ENCODE results near the gene MAPK10.

MAPK10 gene

DNA sequence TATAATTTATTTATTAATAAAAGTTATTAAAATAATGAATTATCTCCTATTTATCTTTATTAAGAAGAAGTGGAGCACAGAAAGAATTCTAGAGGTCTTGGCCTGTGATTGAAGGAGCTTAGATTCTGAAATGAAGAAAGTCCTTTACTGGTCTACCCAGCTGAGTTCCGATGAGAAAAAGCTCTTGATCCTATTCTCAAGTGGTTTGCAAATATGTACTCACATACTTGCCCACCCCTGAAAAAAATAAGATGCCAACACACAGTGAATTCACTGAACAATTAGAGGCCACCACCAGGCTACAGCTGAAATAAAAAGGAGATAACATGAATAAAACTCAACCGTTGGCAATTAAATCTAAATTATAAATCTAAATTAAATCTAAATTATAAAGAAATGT is 253.4 kb downstream of the MAPK10 start:
- H3K4me1 ChIP-seq (ENCODE audit: control insufficient read depth in 2 of 2, insufficient read depth in 2 of 2, low read length in 2 of 2), result no peaks in the 10 kb centered on the region
- H3K9ac ChIP-seq (ENCODE audit: low read depth in 1 of 2, low read length in 2 of 2), result no peak overlapping the region
- H3K4me3 ChIP-seq (ENCODE audit: low read length in 2 of 2), result no peak overlapping the region
- H3K27me3 ChIP-seq (ENCODE audit: control insufficient read depth in 2 of 2, insufficient read depth in 2 of 2, low read length in 2 of 2), result no peaks in the 10 kb centered on the region
- H3K9me3 ChIP-seq (ENCODE audit: control insufficient read depth in 2 of 2, low read length in 2 of 2), result no peaks in the 10 kb centered on the region
- no peaks in the 10 kb centered on the region for H3K36me3 ChIP-seq (ENCODE audit: control insufficient read depth in 2 of 2, insufficient read depth in 2 of 2, low read length in 2 of 2)
- H3K27ac ChIP-seq (ENCODE audit: low read depth in 2 of 2, low read length in 2 of 2), result no peak overlapping the region

DNA sequence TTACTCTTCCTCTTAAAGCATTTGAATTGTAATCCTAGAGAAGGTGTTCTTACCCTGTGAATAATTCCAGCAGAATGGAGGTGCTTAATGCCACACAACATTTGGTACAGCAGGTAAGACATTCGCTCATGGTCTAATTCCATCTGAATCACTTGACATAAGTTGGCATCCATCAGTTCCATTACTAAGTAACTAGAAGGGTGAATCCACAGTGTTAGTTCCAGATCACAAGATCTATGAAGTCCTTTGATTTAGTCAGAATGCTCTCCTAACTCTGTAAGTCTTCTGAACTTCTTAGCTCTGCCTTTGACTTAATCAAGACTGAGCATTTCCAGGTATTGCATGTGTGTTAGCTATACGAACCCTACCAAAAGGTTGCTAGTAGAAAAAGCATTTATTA is 258.0 kb downstream of the MAPK10 start:
- Histone ChIP-seq H3K27me3 (ENCODE audit: control insufficient read depth in 2 of 2, insufficient read depth in 2 of 2, low read length in 2 of 2) (no peaks in the 10 kb centered on the region), H3K9ac (ENCODE audit: low read depth in 1 of 2, low read length in 2 of 2) (no peak overlapping the region), H3K4me3 (ENCODE audit: low read length in 2 of 2) (no peak overlapping the region), H3K36me3 (ENCODE audit: control insufficient read depth in 2 of 2, insufficient read depth in 2 of 2, low read length in 2 of 2) (no peaks in the 10 kb centered on the region), H3K9me3 (ENCODE audit: control insufficient read depth in 2 of 2, low read length in 2 of 2) (no peaks in the 10 kb centered on the region), H3K4me1 (ENCODE audit: control insufficient read depth in 2 of 2, insufficient read depth in 2 of 2, low read length in 2 of 2) (no peaks in the 10 kb centered on the region), H3K27ac (ENCODE audit: low read depth in 2 of 2, low read length in 2 of 2) (no peak overlapping the region)

DNA sequence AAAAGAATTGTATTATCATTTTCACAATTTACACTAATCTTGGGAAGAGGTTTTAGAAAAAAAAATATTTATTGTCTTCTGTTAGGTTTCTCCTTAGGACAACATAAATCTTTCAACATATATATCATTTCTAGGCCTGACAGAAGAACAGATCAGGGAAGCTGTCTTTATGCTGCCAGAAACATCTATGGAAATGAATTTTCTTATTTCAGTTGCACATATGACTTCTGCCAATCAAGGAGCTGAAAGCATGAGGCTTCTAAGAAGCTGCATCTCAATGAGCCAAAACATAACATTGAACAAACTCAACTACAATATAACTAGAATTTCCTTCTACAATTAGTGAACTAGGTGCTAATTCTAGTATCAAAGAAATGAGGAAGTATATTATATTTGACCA is 258.4 kb downstream of the MAPK10 start:
- no peaks in the 10 kb centered on the region for H3K4me1 ChIP-seq (ENCODE audit: control insufficient read depth in 2 of 2, insufficient read depth in 2 of 2, low read length in 2 of 2)

DNA sequence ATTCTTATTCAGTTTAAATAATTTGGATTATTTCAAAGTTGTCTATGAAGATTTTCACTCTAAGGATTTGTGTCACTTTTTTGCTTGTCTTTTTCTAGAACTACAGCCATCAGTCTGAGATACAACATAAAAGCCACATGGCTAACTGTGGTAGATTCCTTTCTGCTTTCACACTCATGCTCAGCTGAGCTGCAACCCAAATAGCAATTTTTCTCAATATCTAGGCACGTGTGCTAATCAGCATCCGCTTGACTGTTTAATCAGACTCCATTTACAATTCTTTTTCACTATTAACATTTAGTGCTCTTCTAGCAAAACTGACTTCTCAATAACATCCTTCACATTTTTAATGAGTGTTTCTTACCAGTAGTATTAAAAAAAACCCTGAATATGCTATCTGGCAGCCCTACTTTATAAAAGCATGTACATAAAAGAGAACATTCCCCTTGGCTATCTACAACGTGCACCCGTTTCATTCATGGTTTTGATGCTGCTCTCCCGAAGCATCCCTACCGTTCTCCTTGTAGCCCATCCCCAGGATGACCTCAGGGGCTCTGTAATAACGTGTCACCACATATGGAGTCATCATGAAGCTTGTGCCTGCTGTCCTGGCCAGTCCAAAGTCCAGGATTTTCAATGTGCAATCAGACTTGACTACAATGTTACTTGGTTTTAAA is 259.2 kb downstream of the MAPK10 start:
- no peak overlapping the region for H3K4me3 ChIP-seq (ENCODE audit: low read length in 2 of 2)
- H3K9ac ChIP-seq (ENCODE audit: low read depth in 1 of 2, low read length in 2 of 2), result no peak overlapping the region
- H3K36me3 ChIP-seq (ENCODE audit: control insufficient read depth in 2 of 2, insufficient read depth in 2 of 2, low read length in 2 of 2), result no peaks in the 10 kb centered on the region
- no peaks in the 10 kb centered on the region for H3K4me1 ChIP-seq (ENCODE audit: control insufficient read depth in 2 of 2, insufficient read depth in 2 of 2, low read length in 2 of 2)
- no peak overlapping the region for H3K27ac ChIP-seq (ENCODE audit: low read depth in 2 of 2, low read length in 2 of 2)
- no peaks in the 10 kb centered on the region for H3K9me3 ChIP-seq (ENCODE audit: control insufficient read depth in 2 of 2, low read length in 2 of 2)
- no peaks in the 10 kb centered on the region for H3K27me3 ChIP-seq (ENCODE audit: control insufficient read depth in 2 of 2, insufficient read depth in 2 of 2, low read length in 2 of 2)

More for the DNA sequence above, 258.4 kb downstream of the MAPK10 start:
- Histone ChIP-seq H3K27ac (ENCODE audit: low read depth in 2 of 2, low read length in 2 of 2) (no peak overlapping the region), H3K36me3 (ENCODE audit: control insufficient read depth in 2 of 2, insufficient read depth in 2 of 2, low read length in 2 of 2) (no peaks in the 10 kb centered on the region), H3K9ac (ENCODE audit: low read depth in 1 of 2, low read length in 2 of 2) (no peak overlapping the region), H3K9me3 (ENCODE audit: control insufficient read depth in 2 of 2, low read length in 2 of 2) (no peaks in the 10 kb centered on the region), H3K4me3 (ENCODE audit: low read length in 2 of 2) (no peak overlapping the region), H3K27me3 (ENCODE audit: control insufficient read depth in 2 of 2, insufficient read depth in 2 of 2, low read length in 2 of 2) (no peaks in the 10 kb centered on the region)

DNA sequence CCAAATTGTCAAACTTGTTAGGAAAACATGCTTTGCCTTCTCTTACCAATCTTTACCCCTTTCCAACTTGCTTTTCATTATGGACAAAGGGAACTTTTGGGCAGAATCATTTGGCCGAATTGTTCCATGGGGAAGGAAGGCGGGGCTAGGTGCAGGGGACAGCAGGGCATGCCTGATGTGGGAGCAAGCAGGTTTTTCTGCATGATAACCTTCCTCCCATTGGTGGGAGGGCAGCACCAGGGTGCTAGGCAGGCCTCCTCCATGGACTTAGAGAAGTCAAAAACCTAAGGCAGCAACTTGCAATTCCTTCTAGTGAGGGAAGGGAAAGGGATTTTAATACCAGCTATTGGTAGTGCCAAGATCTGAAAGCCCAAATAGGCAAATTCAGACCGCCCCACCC is 260.5 kb downstream of the MAPK10 start:
- H3K36me3 ChIP-seq (ENCODE audit: control insufficient read depth in 2 of 2, insufficient read depth in 2 of 2, low read length in 2 of 2), result no peaks in the 10 kb centered on the region

DNA sequence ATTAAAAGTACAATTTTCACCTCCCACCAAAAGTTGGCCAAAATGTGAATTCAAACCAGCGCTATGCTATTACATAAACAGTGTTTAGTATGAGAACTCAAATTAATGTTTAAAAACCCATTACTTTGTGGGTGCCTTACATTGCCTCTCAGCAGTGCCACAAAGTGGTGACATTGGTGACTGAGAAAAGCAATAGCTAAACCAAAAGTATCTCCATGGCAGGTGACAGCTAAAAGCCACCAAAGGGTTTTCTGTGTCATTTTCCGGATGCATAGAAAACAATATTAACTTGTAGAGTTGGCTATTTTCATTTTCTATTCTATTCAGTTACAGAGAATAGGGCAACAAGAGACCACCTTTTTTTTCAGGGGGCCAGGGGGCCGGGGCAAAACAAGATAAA is 261.2 kb downstream of the MAPK10 start:
- Histone ChIP-seq H3K4me1 (ENCODE audit: control insufficient read depth in 2 of 2, insufficient read depth in 2 of 2, low read length in 2 of 2) (no peaks in the 10 kb centered on the region), H3K4me3 (ENCODE audit: low read length in 2 of 2) (no peak overlapping the region), H3K9ac (ENCODE audit: low read depth in 1 of 2, low read length in 2 of 2) (no peak overlapping the region), H3K36me3 (ENCODE audit: control insufficient read depth in 2 of 2, insufficient read depth in 2 of 2, low read length in 2 of 2) (no peaks in the 10 kb centered on the region), H3K27me3 (ENCODE audit: control insufficient read depth in 2 of 2, insufficient read depth in 2 of 2, low read length in 2 of 2) (no peaks in the 10 kb centered on the region), H3K9me3 (ENCODE audit: control insufficient read depth in 2 of 2, low read length in 2 of 2) (no peaks in the 10 kb centered on the region), H3K27ac (ENCODE audit: low read depth in 2 of 2, low read length in 2 of 2) (no peak overlapping the region)

More for the DNA sequence above, 260.5 kb downstream of the MAPK10 start:
- H3K27me3 ChIP-seq (ENCODE audit: control insufficient read depth in 2 of 2, insufficient read depth in 2 of 2, low read length in 2 of 2), result no peaks in the 10 kb centered on the region
- no peak overlapping the region for H3K4me3 ChIP-seq (ENCODE audit: low read length in 2 of 2)
- H3K4me1 ChIP-seq (ENCODE audit: control insufficient read depth in 2 of 2, insufficient read depth in 2 of 2, low read length in 2 of 2), result no peaks in the 10 kb centered on the region
- no peak overlapping the region for H3K27ac ChIP-seq (ENCODE audit: low read depth in 2 of 2, low read length in 2 of 2)
- no peaks in the 10 kb centered on the region for H3K9me3 ChIP-seq (ENCODE audit: control insufficient read depth in 2 of 2, low read length in 2 of 2)
- no peak overlapping the region for H3K9ac ChIP-seq (ENCODE audit: low read depth in 1 of 2, low read length in 2 of 2)

DNA sequence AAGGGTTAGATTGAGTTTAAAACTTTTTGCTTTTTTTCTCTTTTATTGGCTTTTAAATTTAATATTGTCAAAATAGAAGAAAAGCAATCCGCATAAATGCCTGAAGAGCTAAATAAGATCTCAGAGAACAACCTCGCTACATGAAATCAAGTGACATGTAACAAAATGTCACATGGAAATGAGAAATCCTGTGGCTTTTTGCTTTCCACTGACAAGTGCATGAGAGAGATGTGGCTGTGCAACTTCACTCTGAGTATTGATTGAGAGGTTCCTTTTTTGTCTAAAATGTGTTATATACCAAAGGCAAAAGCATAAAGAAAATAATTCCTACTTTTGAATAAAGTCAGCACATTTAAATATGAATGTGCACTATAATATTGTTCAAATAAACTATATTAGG is 263.5 kb downstream of the MAPK10 start:
- Histone ChIP-seq H3K27me3 (ENCODE audit: control insufficient read depth in 2 of 2, insufficient read depth in 2 of 2, low read length in 2 of 2) (no peaks in the 10 kb centered on the region), H3K36me3 (ENCODE audit: control insufficient read depth in 2 of 2, insufficient read depth in 2 of 2, low read length in 2 of 2) (no peaks in the 10 kb centered on the region), H3K27ac (ENCODE audit: low read depth in 2 of 2, low read length in 2 of 2) (no peak overlapping the region), H3K4me3 (ENCODE audit: low read length in 2 of 2) (no peak overlapping the region), H3K9me3 (ENCODE audit: control insufficient read depth in 2 of 2, low read length in 2 of 2) (no peaks in the 10 kb centered on the region), H3K9ac (ENCODE audit: low read depth in 1 of 2, low read length in 2 of 2) (no peak overlapping the region), H3K4me1 (ENCODE audit: control insufficient read depth in 2 of 2, insufficient read depth in 2 of 2, low read length in 2 of 2) (no peaks in the 10 kb centered on the region)

DNA sequence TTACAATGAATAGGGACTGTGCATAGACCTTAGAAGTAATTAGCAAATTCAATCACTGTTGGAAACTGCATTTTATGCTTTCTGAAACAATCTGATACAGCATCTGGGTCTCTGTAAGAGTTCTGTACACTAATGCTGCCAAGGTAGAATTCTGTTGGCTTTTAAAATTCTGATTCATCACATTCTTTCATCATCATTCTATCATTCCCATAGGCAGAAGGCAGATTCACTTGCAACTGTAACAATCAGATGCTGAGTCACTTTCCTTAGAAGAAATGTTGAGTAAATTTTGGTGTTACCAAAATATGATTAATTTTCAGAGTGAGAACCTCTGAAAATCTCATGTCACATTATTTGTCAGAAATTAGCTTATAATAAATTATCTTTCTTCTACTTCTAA is 267.2 kb downstream of the MAPK10 start:
- no peaks in the 10 kb centered on the region for H3K4me1 ChIP-seq (ENCODE audit: control insufficient read depth in 2 of 2, insufficient read depth in 2 of 2, low read length in 2 of 2)
- H3K9ac ChIP-seq (ENCODE audit: low read depth in 1 of 2, low read length in 2 of 2), result no peak overlapping the region
- no peaks in the 10 kb centered on the region for H3K27me3 ChIP-seq (ENCODE audit: control insufficient read depth in 2 of 2, insufficient read depth in 2 of 2, low read length in 2 of 2)
- H3K27ac ChIP-seq (ENCODE audit: low read depth in 2 of 2, low read length in 2 of 2), result no peak overlapping the region
- H3K36me3 ChIP-seq (ENCODE audit: control insufficient read depth in 2 of 2, insufficient read depth in 2 of 2, low read length in 2 of 2), result no peaks in the 10 kb centered on the region
- H3K4me3 ChIP-seq (ENCODE audit: low read length in 2 of 2), result no peak overlapping the region
- no peaks in the 10 kb centered on the region for H3K9me3 ChIP-seq (ENCODE audit: control insufficient read depth in 2 of 2, low read length in 2 of 2)

GRCh38 chr4:86091201-86091600 is 268.7 kb downstream of the MAPK10 start:
- no peak overlapping the region for H3K27ac ChIP-seq (ENCODE audit: low read depth in 2 of 2, low read length in 2 of 2)
- H3K4me1 ChIP-seq (ENCODE audit: control insufficient read depth in 2 of 2, insufficient read depth in 2 of 2, low read length in 2 of 2), result no peaks in the 10 kb centered on the region
- H3K9ac ChIP-seq (ENCODE audit: low read depth in 1 of 2, low read length in 2 of 2), result no peak overlapping the region
- no peak overlapping the region for H3K4me3 ChIP-seq (ENCODE audit: low read length in 2 of 2)
- H3K27me3 ChIP-seq (ENCODE audit: control insufficient read depth in 2 of 2, insufficient read depth in 2 of 2, low read length in 2 of 2), result no peaks in the 10 kb centered on the region
- H3K36me3 ChIP-seq (ENCODE audit: control insufficient read depth in 2 of 2, insufficient read depth in 2 of 2, low read length in 2 of 2), result no peaks in the 10 kb centered on the region
- no peaks in the 10 kb centered on the region for H3K9me3 ChIP-seq (ENCODE audit: control insufficient read depth in 2 of 2, low read length in 2 of 2)

- Histone ChIP-seq H3K27me3 (ENCODE audit: control insufficient read depth in 2 of 2, insufficient read depth in 2 of 2, low read length in 2 of 2) (no peaks in the 10 kb centered on the region), H3K4me3 (ENCODE audit: low read length in 2 of 2) (no peak overlapping the region)
These were observed 270.0 kb downstream of the MAPK10 start for GRCh38 chr4:86089781-86090323.

More at GRCh38 chr4:86089781-86090323, 270.0 kb downstream of the MAPK10 start:
- Histone ChIP-seq H3K4me1 (ENCODE audit: control insufficient read depth in 2 of 2, insufficient read depth in 2 of 2, low read length in 2 of 2) (no peaks in the 10 kb centered on the region), H3K36me3 (ENCODE audit: control insufficient read depth in 2 of 2, insufficient read depth in 2 of 2, low read length in 2 of 2) (no peaks in the 10 kb centered on the region), H3K27ac (ENCODE audit: low read depth in 2 of 2, low read length in 2 of 2) (no peak overlapping the region), H3K9ac (ENCODE audit: low read depth in 1 of 2, low read length in 2 of 2) (no peak overlapping the region), H3K9me3 (ENCODE audit: control insufficient read depth in 2 of 2, low read length in 2 of 2) (no peaks in the 10 kb centered on the region)

Data from mucosa of rectum (tissue), 2 donors.